Neural progenitor cell (in vitro differentiated cells): ENCODE results near the gene CSF1. TPM values are rescaled to one million over a fixed set of nuclear protein-coding genes. Genes with fewer than 3 reads are reported as not detected.

ENCODE experiments used
- DNase-seq: peaks from one replicate; pipeline ENCODE4 v3.0.0-alpha.2; 2016; ENCODE audit warnings: low spot score
- H2AFZ ChIP-seq: fragments of 200-600 bp; sonication (generic); replicated peaks from 2 replicates; pipeline ENCODE4 v1.6.1; 2016; ENCODE audit warnings: antibody characterized with exemption
- H3F3A ChIP-seq: fragments of 200-600 bp; sonication (generic); 2 replicates; pipeline ENCODE4 v1.6.1; 2016; ENCODE audit warnings: antibody characterized with exemption, low read depth
- H3K27ac ChIP-seq: fragments of 200-600 bp; sonication (generic); 2 replicates; pipeline ENCODE4 v1.5.1; 2016; ENCODE audit warnings: mild to moderate bottlenecking
- H3K27me3 ChIP-seq: fragments of 200-600 bp; sonication (generic); 2 replicates; pipeline ENCODE4 v1.6.1; 2016; ENCODE audit warnings: mild to moderate bottlenecking, moderate library complexity
- H3K36me3 ChIP-seq: fragments of 200-600 bp; sonication (generic); 2 replicates; pipeline ENCODE4 v1.5.1; 2016
- H3K4me1 ChIP-seq: fragments of 200-600 bp; sonication (generic); 2 replicates; pipeline ENCODE4 v1.6.1; 2016; ENCODE audit warnings: mixed run types
- H3K4me2 ChIP-seq: fragments of 200-600 bp; sonication (generic); 2 replicates; pipeline ENCODE4 v1.6.1; 2016
- H3K4me3 ChIP-seq: fragments of 200-600 bp; sonication (generic); 2 replicates; pipeline ENCODE4 v1.5.1; 2016
- H3K79me2 ChIP-seq: fragments of 200-600 bp; sonication (generic); 2 replicates; pipeline ENCODE4 v1.6.1; 2016; ENCODE audit warnings: low read depth
- H3K9ac ChIP-seq: fragments of 200-600 bp; sonication (generic); 2 replicates; pipeline ENCODE4 v1.6.1; 2016
- H3K9me3 ChIP-seq: fragments of 200-600 bp; sonication (generic); 2 replicates; pipeline ENCODE4 v1.5.1; 2016; ENCODE audit warnings: low read depth
- H4K20me1 ChIP-seq: fragments of 200-600 bp; sonication (generic); 2 replicates; pipeline ENCODE4 v1.6.1; 2016; ENCODE audit warnings: low read depth
- H3K27ac Mint-ChIP-seq: 3 replicates; pipeline ENCODE4 v1.8.0; 2021; ENCODE audit warnings: mixed read lengths
- H3K27me3 Mint-ChIP-seq: 2 replicates; pipeline ENCODE4 v1.8.0; 2022; ENCODE audit warnings: low read depth, mild to moderate bottlenecking, inconsistent platforms, moderate library complexity, mixed read lengths; ENCODE audit not compliant: insufficient read depth
- H3K36me3 Mint-ChIP-seq: 3 replicates; pipeline ENCODE4 v1.8.0; 2021; ENCODE audit warnings: mixed read lengths
- H3K4me1 Mint-ChIP-seq: 3 replicates; pipeline ENCODE4 v1.8.0; 2021; ENCODE audit warnings: mixed read lengths
- H3K4me3 Mint-ChIP-seq: 3 replicates; pipeline ENCODE4 v1.8.0; 2021; ENCODE audit warnings: mild to moderate bottlenecking, moderate library complexity, mixed read lengths
- H3K9me3 Mint-ChIP-seq: 3 replicates; pipeline ENCODE4 v1.8.0; 2020; ENCODE audit warnings: mixed read lengths
- EZH2 ChIP-seq: fragments of 200-600 bp; sonication (generic); IDR thresholded peaks from 2 replicates; pipeline ENCODE4 v1.6.1; 2017; ENCODE audit warnings: antibody characterized with exemption, mild to moderate bottlenecking, moderate library complexity
- EZH2phosphoT487 ChIP-seq: fragments of 200-600 bp; sonication (generic); IDR thresholded peaks from 2 replicates; pipeline ENCODE4 v1.6.1; 2017; ENCODE audit warnings: antibody characterized with exemption
- total RNA-seq: library from RNA; depleted of rRNA; stranded (reverse); fragments of >200 nt; gene quantifications from 2 replicates; pipeline ENCODE4 v1.2.3, GENCODE V29; 2015; ENCODE audit warnings: low replicate concordance
- TF ChIP-seq, protein P1 (sequence below): fragments of 200-600 bp; sonication (generic); IDR thresholded peaks from 2 replicates; pipeline ENCODE4 v1.5.1; 2017; ENCODE audit warnings: antibody characterized with exemption, mild to moderate bottlenecking

CSF1 gene
- total RNA-seq, 1 donor from 2014 or later, result 2.7 TPM

- Mint-ChIP-seq H3K4me1 (no peaks in the 10 kb centered on the region), H3K4me3 (no peak overlapping the region), H3K27ac (no peak overlapping the region), H3K36me3 (peaks cover 5% of the 10 kb centered on the region), H3K27me3 (peaks cover 5% of the 10 kb centered on the region), H3K9me3 (peaks cover 38% of the 10 kb centered on the region)
- H3K9me3 ChIP-seq, result peaks cover 8% of the 10 kb centered on the region
- H3K79me2 ChIP-seq, result no peaks in the 10 kb centered on the region
- no peak overlapping the region for H2AFZ ChIP-seq
- H3F3A ChIP-seq, result no peaks in the 10 kb centered on the region
- no peak overlapping the region for H3K9ac ChIP-seq
- no peaks in the 10 kb centered on the region for H3K27me3 ChIP-seq
- peaks cover 5% of the 10 kb centered on the region for H3K4me1 ChIP-seq
- no peaks in the 10 kb centered on the region for H3K36me3 ChIP-seq
- H4K20me1 ChIP-seq, result no peaks in the 10 kb centered on the region
- no peak for DNase-seq
- no peak for TF ChIP-seq EZH2
- no peak for TF ChIP-seq EZH2phosphoT487
- TF ChIP-seq, protein P1, sequence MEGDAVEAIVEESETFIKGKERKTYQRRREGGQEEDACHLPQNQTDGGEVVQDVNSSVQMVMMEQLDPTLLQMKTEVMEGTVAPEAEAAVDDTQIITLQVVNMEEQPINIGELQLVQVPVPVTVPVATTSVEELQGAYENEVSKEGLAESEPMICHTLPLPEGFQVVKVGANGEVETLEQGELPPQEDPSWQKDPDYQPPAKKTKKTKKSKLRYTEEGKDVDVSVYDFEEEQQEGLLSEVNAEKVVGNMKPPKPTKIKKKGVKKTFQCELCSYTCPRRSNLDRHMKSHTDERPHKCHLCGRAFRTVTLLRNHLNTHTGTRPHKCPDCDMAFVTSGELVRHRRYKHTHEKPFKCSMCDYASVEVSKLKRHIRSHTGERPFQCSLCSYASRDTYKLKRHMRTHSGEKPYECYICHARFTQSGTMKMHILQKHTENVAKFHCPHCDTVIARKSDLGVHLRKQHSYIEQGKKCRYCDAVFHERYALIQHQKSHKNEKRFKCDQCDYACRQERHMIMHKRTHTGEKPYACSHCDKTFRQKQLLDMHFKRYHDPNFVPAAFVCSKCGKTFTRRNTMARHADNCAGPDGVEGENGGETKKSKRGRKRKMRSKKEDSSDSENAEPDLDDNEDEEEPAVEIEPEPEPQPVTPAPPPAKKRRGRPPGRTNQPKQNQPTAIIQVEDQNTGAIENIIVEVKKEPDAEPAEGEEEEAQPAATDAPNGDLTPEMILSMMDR, result no peak
- no peak overlapping the region for H3K4me2 ChIP-seq
- no peak overlapping the region for H3K4me3 ChIP-seq
- H3K27ac ChIP-seq, result no peak overlapping the region
These were observed 27.9 kb downstream of the CSF1 start for GRCh38 chr1:109938556-109938955.

DNA sequence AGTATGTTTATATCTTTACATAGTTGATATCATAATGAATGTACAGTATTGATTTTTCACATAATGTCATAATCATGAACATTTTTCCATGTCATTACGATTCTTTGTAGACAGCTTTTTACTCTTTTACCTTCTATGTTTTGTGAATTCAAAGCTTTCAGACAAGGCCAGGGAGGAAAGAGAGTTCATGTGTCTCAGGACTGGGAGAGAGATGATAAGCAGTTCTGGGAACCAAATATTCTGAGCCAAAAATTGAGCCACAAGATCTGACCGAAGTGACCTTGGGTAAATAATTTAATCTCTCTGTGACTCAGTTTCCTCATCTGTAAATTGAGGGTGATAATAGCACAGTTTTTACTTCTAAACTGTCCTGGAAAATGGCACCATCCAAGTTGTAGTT is 31.8 kb downstream of the CSF1 start:
- peaks cover 18% of the 10 kb centered on the region for H3K9me3 Mint-ChIP-seq
- Histone ChIP-seq H3K27me3 (no peaks in the 10 kb centered on the region), H3K27ac (no peak overlapping the region), H4K20me1 (no peaks in the 10 kb centered on the region), H3F3A (no peaks in the 10 kb centered on the region), H3K4me2 (no peak overlapping the region), H3K9ac (no peak overlapping the region), H3K4me1 (no peaks in the 10 kb centered on the region), H2AFZ (no peak overlapping the region), H3K79me2 (no peaks in the 10 kb centered on the region), H3K9me3 (peaks cover 6% of the 10 kb centered on the region), H3K4me3 (no peak overlapping the region), H3K36me3 (no peaks in the 10 kb centered on the region)
- H3K4me3 Mint-ChIP-seq, result no peak overlapping the region
- TF ChIP-seq EZH2phosphoT487 (no peak), EZH2 (no peak)
- TF ChIP-seq, protein P1, result no peak
- peaks cover 2% of the 10 kb centered on the region for H3K27me3 Mint-ChIP-seq
- no peak for DNase-seq
- no peaks in the 10 kb centered on the region for H3K4me1 Mint-ChIP-seq
- no peak overlapping the region for H3K27ac Mint-ChIP-seq
- H3K36me3 Mint-ChIP-seq, result peaks cover 3% of the 10 kb centered on the region

GRCh38 chr1:109944541-109944940 is 33.9 kb downstream of the CSF1 start:
- peaks cover 6% of the 10 kb centered on the region for H3K4me1 Mint-ChIP-seq

More at GRCh38 chr1:109944541-109944940, 33.9 kb downstream of the CSF1 start:
- peaks cover 8% of the 10 kb centered on the region for H3K4me1 ChIP-seq
- Mint-ChIP-seq H3K4me3 (no peak overlapping the region), H3K27ac (no peak overlapping the region), H3K27me3 (peaks cover 2% of the 10 kb centered on the region), H3K9me3 (peaks cover 2% of the 10 kb centered on the region), H3K36me3 (no peaks in the 10 kb centered on the region)
- no peaks in the 10 kb centered on the region for H3K9me3 ChIP-seq
- H3K36me3 ChIP-seq, result no peaks in the 10 kb centered on the region
- H3K79me2 ChIP-seq, result no peaks in the 10 kb centered on the region
- H3K4me2 ChIP-seq, result no peak overlapping the region
- no peaks in the 10 kb centered on the region for H4K20me1 ChIP-seq
- no peak overlapping the region for H3K4me3 ChIP-seq
- H3F3A ChIP-seq, result no peaks in the 10 kb centered on the region
- H3K27me3 ChIP-seq, result no peaks in the 10 kb centered on the region
- no peak overlapping the region for H3K27ac ChIP-seq
- no peak overlapping the region for H2AFZ ChIP-seq
- H3K9ac ChIP-seq, result no peak overlapping the region
- DNase-seq, result no peak
- TF ChIP-seq EZH2phosphoT487 (no peak), EZH2 (no peak)
- TF ChIP-seq, protein P1, result no peak
